Esophagus squamous epithelium (tissue), 5 donors: ENCODE measurements around the gene DUSP8. TPM values are rescaled to one million over a fixed set of nuclear protein-coding genes. Genes with fewer than 3 reads are reported as not detected.

Source experiments
- DNase-seq: peaks from one replicate; lab custom pipeline; 2025; lab: John Stamatoyannopoulos, UW
- H3K27ac ChIP-seq, 4 donors: fragments of 200-600 bp; sonication (generic); one replicate each; pipeline ENCODE4 v1.5.1; 2016 to 2019; ENCODE audit warnings: mild to moderate bottlenecking in 1 of 4
- H3K27me3 ChIP-seq, 4 donors: fragments of 200-600 bp; sonication (generic); 1 replicate in 3 of 4; 2 replicates in 1 of 4; pipeline versions ENCODE4 v1.5.1 to v1.6.0; 2017 to 2021; ENCODE audit warnings: antibody characterized with exemption in 1 of 4
- H3K36me3 ChIP-seq, 3 donors: fragments of 200-600 bp; sonication (generic); one replicate each; pipeline ENCODE4 v1.5.1; 2016 to 2019
- H3K4me1 ChIP-seq, 3 donors: fragments of 200-600 bp; sonication (generic); one replicate each; pipeline ENCODE4 v1.5.1; 2017 to 2019
- H3K4me3 ChIP-seq, 4 donors: fragments of 200-600 bp; sonication (generic); 1 replicate in 3 of 4; 2 replicates in 1 of 4; pipeline ENCODE4 v1.5.1; 2016 to 2019; ENCODE audit warnings: mild to moderate bottlenecking in 2 of 4, moderate library complexity in 1 of 4
- H3K9me3 ChIP-seq, 3 donors: fragments of 200-600 bp; sonication (generic); one replicate each; pipeline ENCODE4 v1.5.1; 2016 to 2019
- CTCF ChIP-seq, 6 experiments: fragments of 450-650 bp in 4 of 6; fragments of 200-600 bp in 2 of 6; sonication (generic) in 2 of 6; IDR thresholded peaks; one replicate each; pipeline ENCODE4 v1.5.1; 2016 to 2019; ENCODE audit warnings: antibody characterized with exemption in 6 of 6, mild to moderate bottlenecking in 4 of 6, moderate library complexity in 4 of 6
- POLR2A ChIP-seq, 4 donors: fragments of 450-650 bp; IDR thresholded peaks; one replicate each; pipeline ENCODE4 v1.6.1; 2017; ENCODE audit warnings: antibody characterized with exemption in 4 of 4, mild to moderate bottlenecking in 4 of 4, moderate library complexity in 3 of 4
- WGBS, 2 donors: methylation state at CpG; one replicate each; pipeline ENCODE4 v1.1.5; 2018; 5-methylcytosine and 5-hydroxymethylcytosine counted together
- intact Hi-C: fragments of 100-400 bp; cut with DNase I; formaldehyde crosslinking; loops from one replicate; pipeline ENCODE4 v1.15.0; 2022
- total RNA-seq, 4 donors: library from RNA; depleted of rRNA; stranded (reverse); fragments of >200 nt; gene quantifications; one replicate each; pipeline ENCODE4 v1.1.0, GENCODE V29; 2016
- donor health status: DM: yes; HTN: yes; CAD: no.

The DUSP8 gene
- total RNA-seq, 4 donors from 2014 or later: 0.12 to 1.3 (median 0.64) TPM

- 67 to 69% methylated on average over 11 to 15 of the region's 19 CpGs for WGBS, 2 donors
- no peak for DNase-seq
- peak overlapping the region in 1 of 4 donors; percentile 14 for H3K27ac ChIP-seq
- intact Hi-C loops: no loop called here
- no peak overlapping the region for H3K4me3 ChIP-seq
- no peaks in the 10 kb centered on the region for H3K27me3 ChIP-seq
- TF ChIP-seq CTCF (IDR thresholded peaks at IDR 0.05) (no peak), POLR2A (IDR thresholded peaks at IDR 0.05) (no peak)
- peaks cover 0 to 5% (median 0%) of the 10 kb centered on the region in 3 donors for H3K36me3 ChIP-seq
- H3K9me3 ChIP-seq: no peaks in the 10 kb centered on the region
- peaks cover 4 to 87% (median 20%) of the 10 kb centered on the region in 3 donors for H3K4me1 ChIP-seq
Measured at GRCh38 chr11:1520663-1521267, 51.3 kb downstream of the DUSP8 start.

GRCh38 chr11:1520209-1520662 is 51.8 kb downstream of the DUSP8 start:
- Histone ChIP-seq H3K36me3 (peaks cover 0 to 5% (median 0%) of the 10 kb centered on the region in 3 donors), H3K4me3 (no peak overlapping the region), H3K27me3 (no peaks in the 10 kb centered on the region), H3K4me1 (peaks cover 10 to 91% (median 25%) of the 10 kb centered on the region in 3 donors), H3K9me3 (no peaks in the 10 kb centered on the region), H3K27ac (peak overlapping the region in 1 of 4 donors; percentile 14)
- no peak for DNase-seq
- TF ChIP-seq POLR2A (IDR thresholded peaks at IDR 0.05): no peak
- TF ChIP-seq CTCF (IDR thresholded peaks at IDR 0.05): no peak
- 72 to 79% methylated on average over 11 to 12 of the region's 13 CpGs for WGBS, 2 donors
- intact Hi-C loops: no loop called here

GRCh38 chr11:1519028-1520010 is 52.8 kb downstream of the DUSP8 start:
- intact Hi-C loops: loop anchor here (10.0 kb wide), 1 partner anchor 315 kb away; no protein-coding TSS in a partner anchor
- DNase-seq: no peak
- Histone ChIP-seq H3K27me3 (no peaks in the 10 kb centered on the region), H3K36me3 (peaks cover 0 to 5% (median 0%) of the 10 kb centered on the region in 3 donors), H3K9me3 (no peaks in the 10 kb centered on the region), H3K4me3 (no peak overlapping the region), H3K27ac (no peak overlapping the region), H3K4me1 (peaks cover 19 to 94% (median 35%) of the 10 kb centered on the region in 3 donors)
- WGBS, 2 donors: 96 to 97% methylated on average over 8 to 11 of the region's 17 CpGs
- TF ChIP-seq POLR2A (IDR thresholded peaks at IDR 0.05): no peak
- TF ChIP-seq CTCF (IDR thresholded peaks at IDR 0.05): no peak

GRCh38 chr11:1518301-1518700 is 53.8 kb downstream of the DUSP8 start:
- no peak for TF ChIP-seq POLR2A (IDR thresholded peaks at IDR 0.05)
- TF ChIP-seq CTCF (IDR thresholded peaks at IDR 0.05): no peak

More at GRCh38 chr11:1518301-1518700, 53.8 kb downstream of the DUSP8 start:
- peaks cover 20 to 94% (median 45%) of the 10 kb centered on the region in 3 donors for H3K4me1 ChIP-seq
- H3K36me3 ChIP-seq: peaks cover 0 to 5% (median 0%) of the 10 kb centered on the region in 3 donors
- no peak for DNase-seq
- intact Hi-C loops: loop anchor here (10.0 kb wide), 1 partner anchor 314 kb away; no protein-coding TSS in a partner anchor
- no peaks in the 10 kb centered on the region for H3K9me3 ChIP-seq
- H3K4me3 ChIP-seq: no peak overlapping the region
- H3K27me3 ChIP-seq: no peaks in the 10 kb centered on the region
- 87 to 92% methylated on average over 3 to 23 of the region's 23 CpGs for WGBS, 2 donors
- H3K27ac ChIP-seq: no peak overlapping the region
